IMR-90 (cell line): ENCODE data around the gene PRKCA. TPM values are rescaled to one million over a fixed set of nuclear protein-coding genes. Genes with fewer than 3 reads are reported as not detected.

Experiments used
- ATAC-seq: fragments of 200-7000 bp; cut with Tn5 transposase; 2 replicates; pipeline ENCODE4 v1.9.1; 2020; ENCODE audit warnings: low read depth, mild to moderate bottlenecking, moderate library complexity
- BruUV-seq: library from RNA; stranded (reverse); fragments of 400-500 nt; replicated peaks from 2 replicates; lab custom pipeline; 2021; lab: Mats Ljungman, UMichigan
- CTCF ChIA-PET: fragments of 300-600 bp; formaldehyde crosslinking; extraction: SDS; loops from one replicate; lab custom pipeline; 2021; ENCODE audit warnings: antibody characterized with exemption; lab: Yijun Ruan, JAX
- POLR2A ChIA-PET: fragments of 300-600 bp; sonication (Branson Sonifier 250); formaldehyde crosslinking; loops from one replicate; lab custom pipeline; 2022; ENCODE audit warnings: antibody characterized with exemption; ENCODE audit not compliant: unreplicated experiment; lab: Charles Lee
- DNase-seq: peaks from one replicate; pipeline ENCODE4 v3.0.0; 2013
- H2AFZ ChIP-seq: replicated peaks from 2 replicates; pipeline ENCODE3; 2013; ENCODE audit warnings: low read length, mild to moderate bottlenecking; ENCODE audit not compliant: poor library complexity
- H2AK5ac ChIP-seq: 2 replicates; pipeline ENCODE4 v1.6.1; 2013; ENCODE audit warnings: low read depth, low read length, inconsistent platforms
- H2AK9ac ChIP-seq: replicated peaks from 2 replicates; pipeline ENCODE3; 2013; ENCODE audit warnings: mild to moderate bottlenecking, low read depth, low read length, moderate library complexity; ENCODE audit not compliant: poor library complexity
- H2BK120ac ChIP-seq: 2 replicates; pipeline ENCODE4 v1.6.1; 2013; ENCODE audit warnings: low read depth, low read length, inconsistent platforms
- H2BK15ac ChIP-seq: 3 replicates; pipeline ENCODE4 v1.6.1; 2013; ENCODE audit warnings: low read depth, low read length, inconsistent platforms
- H2BK20ac ChIP-seq: 2 replicates; pipeline ENCODE4 v1.6.1; 2013; ENCODE audit warnings: low read depth, mild to moderate bottlenecking, inconsistent platforms, low read length, moderate library complexity
- H2BK5ac ChIP-seq: 2 replicates; pipeline ENCODE4 v1.6.1; 2013; ENCODE audit warnings: mild to moderate bottlenecking, low read depth, low read length, inconsistent platforms; ENCODE audit not compliant: poor library complexity, severe bottlenecking
- H3K14ac ChIP-seq: replicated peaks from 2 replicates; pipeline ENCODE4 v1.6.1; 2013; ENCODE audit warnings: low read depth, low read length, inconsistent platforms
- H3K18ac ChIP-seq: 2 replicates; pipeline ENCODE4 v1.6.1; 2013; ENCODE audit warnings: low read depth, low read length, control low read depth
- H3K23ac ChIP-seq: 2 replicates; pipeline ENCODE4 v1.6.1; 2013; ENCODE audit warnings: low read depth, low read length, inconsistent platforms
- H3K27ac ChIP-seq: 2 replicates; pipeline ENCODE4 v1.5.1; 2013; ENCODE audit warnings: mild to moderate bottlenecking, control low read depth, low read length; ENCODE audit not compliant: insufficient read depth
- H3K27me3 ChIP-seq: 2 replicates; pipeline ENCODE4 v1.6.1; 2013; ENCODE audit warnings: low read length; ENCODE audit not compliant: control insufficient read depth, insufficient read depth
- H3K36me3 ChIP-seq: 2 replicates; pipeline ENCODE4 v1.6.1; 2013; ENCODE audit warnings: low read length, mixed read lengths; ENCODE audit not compliant: control insufficient read depth, insufficient read depth
- H3K4ac ChIP-seq: 2 replicates; pipeline ENCODE4 v1.6.1; 2013; ENCODE audit warnings: low read depth, low read length, inconsistent platforms
- H3K4me1 ChIP-seq: 2 replicates; pipeline ENCODE4 v1.6.1; 2013; ENCODE audit warnings: low read length, mixed read lengths; ENCODE audit not compliant: control insufficient read depth, insufficient read depth
- H3K4me2 ChIP-seq: 2 replicates; pipeline ENCODE4 v1.6.1; 2013; ENCODE audit warnings: low read depth, mild to moderate bottlenecking, control low read depth, low read length, moderate library complexity
- H3K4me3 ChIP-seq: 2 replicates; pipeline ENCODE4 v1.5.1; 2013; ENCODE audit warnings: low read depth, mild to moderate bottlenecking, control low read depth, low read length, moderate library complexity; ENCODE audit not compliant: insufficient read depth
- H3K56ac ChIP-seq: 2 replicates; pipeline ENCODE4 v1.6.1; 2013; ENCODE audit warnings: low read length, inconsistent platforms; ENCODE audit not compliant: insufficient read depth; ENCODE audit errors: extremely low read depth
- H3K79me1 ChIP-seq, 2 experiments: 2 replicates each; pipeline ENCODE4 v1.6.1; 2013; ENCODE audit warnings: low read length in 2 of 2, inconsistent platforms in 1 of 2, low read depth in 1 of 2
- H3K9ac ChIP-seq: 2 replicates; pipeline ENCODE4 v1.6.1; 2013; ENCODE audit warnings: low read depth, low read length, control low read depth
- H3K9me1 ChIP-seq: 2 replicates; pipeline ENCODE4 v1.6.1; 2013; ENCODE audit warnings: low read length, inconsistent platforms; ENCODE audit not compliant: insufficient read depth
- H3K9me3 ChIP-seq: 2 replicates; pipeline ENCODE4 v1.6.1; 2013; ENCODE audit warnings: low read length; ENCODE audit not compliant: control insufficient read depth, insufficient read depth
- H4K20me1 ChIP-seq: 2 replicates; pipeline ENCODE4 v1.6.1; 2013; ENCODE audit warnings: low read length, inconsistent platforms; ENCODE audit not compliant: insufficient read depth
- H4K5ac ChIP-seq: 2 replicates; pipeline ENCODE4 v1.6.1; 2013; ENCODE audit warnings: mild to moderate bottlenecking, low read depth, low read length, control low read depth
- H4K8ac ChIP-seq, 2 experiments: 2 replicates each; pipeline ENCODE4 v1.6.1; 2013; ENCODE audit warnings: low read depth in 2 of 2, low read length in 2 of 2, control low read depth in 1 of 2, inconsistent platforms in 1 of 2
- H4K91ac ChIP-seq: 2 replicates; pipeline ENCODE4 v1.6.1; 2013; ENCODE audit warnings: low read depth, low read length, inconsistent platforms; ENCODE audit not compliant: insufficient read depth
- BHLHE40 ChIP-seq: fragments of 150-350 bp; IDR thresholded peaks from 2 replicates; pipeline ENCODE4 v1.6.1; 2016; ENCODE audit warnings: mild to moderate bottlenecking, low read depth, low read length
- CEBPB ChIP-seq: IDR thresholded peaks from 2 replicates; pipeline ENCODE4 v1.6.1; 2012; ENCODE audit warnings: low read depth, low read length, improper control_type of control experiment
- CHD1 ChIP-seq: IDR thresholded peaks from 2 replicates; pipeline ENCODE4 v1.6.1; 2012; ENCODE audit warnings: low read depth, low read length, improper control_type of control experiment
- CTCF ChIP-seq: conservative IDR thresholded peaks from 2 replicates; pipeline ENCODE4 v1.5.1; 2012; ENCODE audit warnings: mild to moderate bottlenecking, low read depth, low read length, improper control_type of control experiment
- ELK1 ChIP-seq: fragments of 150-350 bp; IDR thresholded peaks from 2 replicates; pipeline ENCODE4 v1.6.1; 2016; ENCODE audit warnings: low read depth, mild to moderate bottlenecking, low read length, moderate library complexity, borderline replicate concordance
- FOS ChIP-seq: fragments of 150-350 bp; IDR thresholded peaks from 2 replicates; pipeline ENCODE4 v1.6.1; 2016; ENCODE audit warnings: low read depth, low read length
- MAFK ChIP-seq: IDR thresholded peaks from 2 replicates; pipeline ENCODE4 v1.6.1; 2012; ENCODE audit warnings: low read depth, low read length, improper control_type of control experiment
- MXI1 ChIP-seq: IDR thresholded peaks from 2 replicates; pipeline ENCODE4 v1.6.1; 2012; ENCODE audit warnings: low read depth, mild to moderate bottlenecking, low read length, moderate library complexity, borderline replicate concordance
- NFE2L2 ChIP-seq: fragments of 150-350 bp; IDR thresholded peaks from 2 replicates; pipeline ENCODE4 v1.6.1; 2016; ENCODE audit warnings: low read depth, mild to moderate bottlenecking, low read length
- POLR2A ChIP-seq: IDR thresholded peaks from 2 replicates; pipeline ENCODE4 v1.6.1; 2012; ENCODE audit warnings: mild to moderate bottlenecking, low read depth, low read length
- RAD21 ChIP-seq: IDR thresholded peaks from 2 replicates; pipeline ENCODE4 v1.6.1; 2012; ENCODE audit warnings: low read length, improper control_type of control experiment
- RCOR1 ChIP-seq: IDR thresholded peaks from 2 replicates; pipeline ENCODE4 v1.6.1; 2012; ENCODE audit warnings: mild to moderate bottlenecking, low read length, improper control_type of control experiment; ENCODE audit not compliant: insufficient replicate concordance
- RFX5 ChIP-seq: IDR thresholded peaks from 2 replicates; pipeline ENCODE4 v1.8.0; 2012; ENCODE audit warnings: low read depth, mild to moderate bottlenecking, low read length, moderate library complexity
- SMC3 ChIP-seq: fragments of 150-350 bp; IDR thresholded peaks from 2 replicates; pipeline ENCODE4 v1.6.1; 2016; ENCODE audit warnings: low read depth, mild to moderate bottlenecking, antibody characterized with exemption, low read length, moderate library complexity
- USF2 ChIP-seq: fragments of 150-350 bp; IDR thresholded peaks from 2 replicates; pipeline ENCODE4 v1.6.1; 2017; ENCODE audit warnings: mild to moderate bottlenecking, antibody characterized with exemption, low read length, low read depth
- WGBS, 2 experiments: methylation state at CpG; one replicate each; pipeline versions ENCODE4 v1.1.5 to v1.1.7; 2013; ENCODE audit warnings: missing lambda C conversion rate in 2 of 2; ENCODE audit not compliant: insufficient read length in 1 of 2; ENCODE audit errors: extremely low coverage in 2 of 2; 5-methylcytosine and 5-hydroxymethylcytosine counted together
- dilution Hi-C: fragments of 300-500 bp; cut with HindIII; formaldehyde crosslinking; loops from one replicate; pipeline ENCODE4 v1.14.3; 2018; ENCODE audit warnings: low sequenced_read_pairs; ENCODE audit not compliant: unreplicated experiment
- in situ Hi-C: fragments of 300-500 bp; cut with MboI; formaldehyde crosslinking; loops from 3 replicates; pipeline ENCODE4 v1.14.3; 2019; ENCODE audit warnings: low sequenced_read_pairs, inconsistent platforms, mixed read lengths
- intact Hi-C: fragments of 100-400 bp; cut with micrococcal nuclease; formaldehyde crosslinking; loops from 2 replicates; pipeline ENCODE4 v1.10.0; 2022
- polyA plus RNA-seq, 3 experiments: library from polyadenylated mRNA; depleted of rRNA; stranded (reverse); fragments of >200 nt; gene quantifications; 2 replicates each; pipeline ENCODE4 v1.2.3, GENCODE V29; 2012; ENCODE audit warnings: low replicate concordance in 1 of 3
- total RNA-seq: library from RNA; depleted of rRNA; stranded (reverse); fragments of >200 nt; gene quantifications from 2 replicates; pipeline ENCODE4 v1.2.3, GENCODE V29; 2012

PRKCA gene
- total and polyA plus RNA-seq, 2 of the 4 experiments (the other 2 are of a cell fraction), result 31.0 to 46.0 TPM

- dilution Hi-C loops, result no loop called here
- Histone ChIP-seq H3K27ac (no peak overlapping the region), H3K23ac (no peak overlapping the region), H4K8ac (no peak overlapping the region), H3K4me1 (peaks cover 2% of the 10 kb centered on the region), H3K4ac (no peak overlapping the region), H2AK9ac (no peak overlapping the region), H3K56ac (no peak overlapping the region), H3K14ac (no peak overlapping the region), H2BK20ac (no peak overlapping the region), H3K9ac (no peak overlapping the region), H3K79me1 (peaks cover 38 to 75% of the 10 kb centered on the region in 2 experiments), H3K18ac (no peak overlapping the region), H3K4me3 (no peak overlapping the region), H3K9me3 (no peaks in the 10 kb centered on the region), H2BK5ac (no peak overlapping the region), H4K5ac (no peak overlapping the region), H2BK120ac (no peak overlapping the region), H3K9me1 (peaks cover 16% of the 10 kb centered on the region), H4K91ac (no peak overlapping the region; the same call in 1 of the 2 replicates), H2BK15ac (no peak overlapping the region), H3K27me3 (no peaks in the 10 kb centered on the region), H2AK5ac (no peak overlapping the region), H3K4me2 (no peak overlapping the region), H3K36me3 (no peaks in the 10 kb centered on the region), H4K20me1 (peaks cover 21% of the 10 kb centered on the region; the same call in 1 of the 2 replicates), H2AFZ (no peak overlapping the region)
- ChIA-PET POLR2A (interaction anchor here (0.6 kb wide), 1 partner anchor 140 kb away, joined by 5 read pairs; no protein-coding TSS in a partner anchor), CTCF (no interaction called here)
- intact Hi-C loops, result no loop called here
- in situ Hi-C loops, result no loop called here
- no CpG with 5 or more reads among the region's 11 CpGs for WGBS, 2 experiments
- BruUV-seq, result no TSS peak
- no peak for DNase-seq
- ATAC-seq, result no peak
- TF ChIP-seq RAD21, result no peak
- TF ChIP-seq POLR2A, result no peak
- TF ChIP-seq MAFK, result no peak
- TF ChIP-seq RCOR1, result no peak
- no peak for TF ChIP-seq NFE2L2
- TF ChIP-seq CTCF, result no peak
- no peak for TF ChIP-seq CHD1
- TF ChIP-seq FOS, result no peak
- TF ChIP-seq MXI1, result no peak
- TF ChIP-seq USF2, result no peak
- TF ChIP-seq CEBPB, result no peak
- TF ChIP-seq RFX5, result no peak
- TF ChIP-seq BHLHE40, result no peak
- no peak for TF ChIP-seq SMC3
- no peak for TF ChIP-seq ELK1
Observed at GRCh38 chr17:66415366-66416206, 113.2 kb downstream of the PRKCA start.
